GM04504 (cell line): ENCODE data around the gene RTN1.
"Not testable (repeated sequence)": the region's sequence is repeated elsewhere in the genome, so short reads cannot be mapped to it uniquely, and the experiment has no call there.

Experiments
- DNase-seq: peaks from one replicate; pipeline ENCODE4 v3.0.0-alpha.2; 2012; ENCODE audit warnings: low read depth

RTN1 gene

GRCh38 chr14:59699442-59699841, 171.1 kb downstream of the RTN1 start:
- DNase-seq: no peak

- no peak for DNase-seq
Observed at GRCh38 chr14:59698793-59699192, 171.8 kb downstream of the RTN1 start.

- no peak for DNase-seq
Observed at GRCh38 chr14:59695198-59695597, 175.4 kb downstream of the RTN1 start.

- no peak for DNase-seq
Observed at GRCh38 chr14:59691266-59691665, 179.3 kb downstream of the RTN1 start.

GRCh38 chr14:59690426-59690825, 180.2 kb downstream of the RTN1 start:
- no peak for DNase-seq

- DNase-seq: peak; percentile 1
Observed at GRCh38 chr14:59688224-59689170, 182.1 kb downstream of the RTN1 start.

GRCh38 chr14:59687663-59688062, 182.9 kb downstream of the RTN1 start:
- no peak for DNase-seq

GRCh38 chr14:59679872-59680271, 190.7 kb downstream of the RTN1 start:
- no peak for DNase-seq

GRCh38 chr14:59678352-59678751, 192.2 kb downstream of the RTN1 start:
- DNase-seq: no peak

GRCh38 chr14:59677771-59678231, 192.8 kb downstream of the RTN1 start:
- no peak for DNase-seq

GRCh38 chr14:59675394-59675793, 195.2 kb downstream of the RTN1 start:
- no peak for DNase-seq

- DNase-seq: no peak
Observed at GRCh38 chr14:59664741-59665140, 205.8 kb downstream of the RTN1 start.

GRCh38 chr14:59657769-59658168, 212.8 kb downstream of the RTN1 start:
- DNase-seq: no peak

GRCh38 chr14:59656473-59656872, 214.1 kb downstream of the RTN1 start:
- DNase-seq: no peak

GRCh38 chr14:59654131-59654530, 216.4 kb downstream of the RTN1 start:
- not testable (repeated sequence) for DNase-seq

GRCh38 chr14:59646832-59647231, 223.7 kb downstream of the RTN1 start:
- not testable (repeated sequence) for DNase-seq

GRCh38 chr14:59638885-59639284, 231.7 kb downstream of the RTN1 start:
- no peak for DNase-seq

- no peak for DNase-seq
Observed at GRCh38 chr14:59634617-59635016, 236.0 kb downstream of the RTN1 start.

GRCh38 chr14:59633486-59633885, 237.1 kb downstream of the RTN1 start:
- no peak for DNase-seq

GRCh38 chr14:59632381-59632780, 238.2 kb downstream of the RTN1 start:
- no peak for DNase-seq

- no peak for DNase-seq
Observed at GRCh38 chr14:59631237-59631636, 239.3 kb downstream of the RTN1 start.

GRCh38 chr14:59630288-59630963, 240.2 kb downstream of the RTN1 start:
- no peak for DNase-seq
